ENCODE data around the gene MPP4.

- no peak for TF ChIP-seq CTCF (conservative IDR thresholded peaks at IDR 0.05 in 1 of 2, IDR thresholded peaks at IDR 0.05 in 1 of 2; ENCODE audit: low read depth in 1 of 2, low read length in 2 of 2)
- no peak for TF ChIP-seq EZH2 (IDR thresholded peaks at IDR 0.05; ENCODE audit: low read length, missing control alignments)
These were observed 67.4 kb downstream of the MPP4 start for GRCh38 chr2:201631041-201631440.

Measured in fibroblast of lung (primary cell).